BLaER1 (cell line): ENCODE results near the gene CWC27.
"Not testable (repeated sequence)": the region's sequence is repeated elsewhere in the genome, so short reads cannot be mapped to it uniquely, and the experiment has no call there.

Experiments
- H3K27ac ChIP-seq: shearing (Covaris generic); formaldehyde crosslinking; 2 replicates; pipeline ENCODE4 v1.8.1; 2022
- H3K27me3 ChIP-seq: shearing (Covaris generic); formaldehyde crosslinking; 2 replicates; pipeline ENCODE4 v1.8.1; 2022
- H3K36me3 ChIP-seq: shearing (Covaris generic); formaldehyde crosslinking; 2 replicates; pipeline ENCODE4 v1.8.1; 2022
- H3K4me1 ChIP-seq: shearing (Covaris generic); formaldehyde crosslinking; 2 replicates; pipeline ENCODE4 v1.8.1; 2022
- H3K4me2 ChIP-seq: shearing (Covaris generic); formaldehyde crosslinking; 2 replicates; pipeline ENCODE4 v1.8.1; 2022
- H3K4me3 ChIP-seq: shearing (Covaris generic); formaldehyde crosslinking; 2 replicates; pipeline ENCODE4 v1.8.1; 2022
- H3K9ac ChIP-seq: shearing (Covaris generic); formaldehyde crosslinking; 2 replicates; pipeline ENCODE4 v1.8.1; 2022
- H3K9me3 ChIP-seq: shearing (Covaris generic); formaldehyde crosslinking; 2 replicates; pipeline ENCODE4 v1.8.1; 2022
- H4K20me1 ChIP-seq: shearing (Covaris generic); formaldehyde crosslinking; 2 replicates; pipeline ENCODE4 v1.8.1; 2022
- Cebpa-rat ChIP-seq: shearing (Covaris generic); IDR thresholded peaks from 2 replicates; pipeline ENCODE4 v1.8.1; 2022

Gene CWC27

DNA sequence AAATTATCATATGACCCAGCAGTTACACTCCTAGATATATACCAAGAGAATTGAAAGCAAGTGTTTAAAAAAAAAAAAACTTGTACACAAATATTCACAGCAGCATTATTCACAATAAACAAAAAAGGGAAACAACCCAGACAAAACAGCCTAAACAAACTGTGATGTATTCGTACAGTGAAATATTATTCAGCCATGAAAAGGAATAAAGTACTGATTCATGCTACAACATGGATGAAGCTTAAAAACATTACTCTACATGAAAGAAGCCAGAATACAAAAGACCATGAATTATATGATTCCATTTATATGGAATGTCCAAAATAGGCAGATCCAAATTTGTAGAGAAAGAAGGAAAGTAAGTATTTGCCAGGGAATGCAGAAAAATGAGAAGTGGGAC lies 161.1 kb downstream of the CWC27 start:
- H3K4me1 ChIP-seq = 0 out of 2 replicates have a peak, but pooled peaks cover 6% of the 10 kb centered on the region

DNA sequence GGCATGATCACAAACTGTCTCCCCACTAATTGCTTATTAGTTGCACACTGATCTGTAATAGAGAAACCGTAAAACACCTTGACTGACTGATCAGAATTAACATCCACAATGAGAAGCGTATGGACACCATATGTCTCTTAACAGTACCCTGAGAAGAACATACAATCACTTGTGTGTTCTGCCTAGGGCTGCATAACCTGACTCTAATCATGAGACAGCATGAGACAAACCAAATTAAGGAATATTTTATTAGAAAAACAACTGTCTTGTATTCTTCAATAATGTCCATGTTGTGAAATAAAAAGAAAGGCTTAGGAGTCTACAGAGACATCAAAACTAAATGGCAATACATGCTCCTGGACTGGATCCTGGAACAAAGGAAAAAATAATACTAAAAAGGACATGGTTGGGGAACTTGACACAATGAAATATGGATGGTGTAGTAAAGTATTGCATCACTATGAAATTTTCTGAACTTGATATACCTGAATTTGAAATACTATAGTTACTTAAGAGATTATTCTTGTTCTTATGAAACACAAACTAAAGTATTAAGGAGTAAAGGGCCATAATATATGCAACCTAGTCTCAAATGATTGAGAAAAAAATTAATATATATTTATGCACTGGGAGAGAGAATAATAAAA lies 162.1 kb downstream of the CWC27 start:
- Histone ChIP-seq H3K4me3 (no peak overlapping the region), H3K4me1 (0 out of 2 replicates have a peak, but pooled peaks cover 6% of the 10 kb centered on the region), H3K27me3 (no peaks in the 10 kb centered on the region), H3K36me3 (no peaks in the 10 kb centered on the region), H3K27ac (no peak overlapping the region), H3K4me2 (no peak overlapping the region), H4K20me1 (no peaks in the 10 kb centered on the region), H3K9me3 (peaks cover 5% of the 10 kb centered on the region; the same call in 1 of the 2 replicates), H3K9ac (no peak overlapping the region)
- no peak for TF ChIP-seq Cebpa-rat

More for the DNA sequence above, 161.1 kb downstream of the CWC27 start:
- H3K27ac ChIP-seq = no peak overlapping the region
- H3K27me3 ChIP-seq = no peaks in the 10 kb centered on the region
- no peak overlapping the region for H3K4me3 ChIP-seq
- H3K9ac ChIP-seq = no peak overlapping the region
- no peaks in the 10 kb centered on the region for H3K36me3 ChIP-seq
- no peaks in the 10 kb centered on the region for H4K20me1 ChIP-seq
- no peaks in the 10 kb centered on the region; the same call in 1 of the 2 replicates for H3K9me3 ChIP-seq
- TF ChIP-seq Cebpa-rat = no peak
- H3K4me2 ChIP-seq = no peak overlapping the region

DNA sequence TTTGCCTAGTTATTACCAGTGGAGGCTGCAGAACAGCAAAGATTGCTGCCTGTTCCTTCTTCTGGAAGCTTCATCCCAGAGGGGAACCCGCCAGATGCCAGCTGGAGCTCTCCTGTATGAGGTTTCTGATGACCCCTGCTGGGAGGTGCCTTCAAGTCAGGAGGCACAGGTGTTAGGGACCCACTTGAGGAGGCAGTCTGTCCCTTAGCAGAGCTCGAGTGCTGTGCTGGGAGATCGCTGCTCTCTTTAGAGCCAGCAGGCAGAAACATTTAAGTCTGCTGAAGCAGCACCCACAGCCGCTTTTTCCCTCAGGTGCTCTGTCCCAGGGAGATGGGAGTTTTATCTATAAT lies 170.7 kb downstream of the CWC27 start:
- H3K27me3 ChIP-seq, H3K9ac ChIP-seq, H3K4me3 ChIP-seq, H3K27ac ChIP-seq, H3K4me2 ChIP-seq, H4K20me1 ChIP-seq, H3K9me3 ChIP-seq, H3K4me1 ChIP-seq: not testable (repeated sequence)
- H3K36me3 ChIP-seq = peaks cover 13% of the 10 kb centered on the region

DNA sequence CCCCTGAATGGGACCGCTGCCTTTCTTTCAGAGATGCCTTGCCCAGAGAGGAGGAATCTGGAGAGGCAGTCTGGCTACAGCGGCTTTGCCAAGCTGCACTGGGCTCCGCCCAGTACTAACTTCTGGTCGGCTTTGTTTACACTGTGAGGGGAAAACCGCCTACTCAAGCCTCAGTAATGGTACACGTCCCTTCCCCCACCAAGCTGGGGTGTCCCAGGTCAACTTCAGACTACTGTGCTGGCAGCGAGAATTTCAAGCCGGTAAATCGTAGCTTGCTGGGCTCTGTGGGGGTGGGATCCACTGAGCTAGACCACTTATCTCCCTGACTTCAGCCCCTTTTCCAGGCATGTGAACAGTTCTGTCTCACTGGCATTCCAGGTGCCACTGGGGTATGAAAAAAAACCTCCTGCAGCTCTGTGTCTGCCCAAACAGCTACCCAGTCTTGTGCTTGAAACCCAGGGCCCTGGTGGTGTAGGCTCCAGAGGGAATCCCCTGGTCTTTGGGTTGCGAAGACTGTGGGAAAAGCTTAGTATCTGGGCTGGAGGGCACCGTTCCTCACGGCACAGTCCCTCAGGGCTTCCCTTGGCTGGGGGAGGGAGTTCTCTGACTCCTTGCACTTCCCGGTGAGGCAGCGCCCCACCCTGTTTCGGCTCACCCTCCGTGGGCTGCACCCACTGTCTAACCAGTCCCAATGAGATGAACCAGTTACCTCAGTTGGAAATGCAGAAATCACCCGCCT lies 171.2 kb downstream of the CWC27 start:
- H3K4me3 ChIP-seq = no peak overlapping the region
- peaks cover 5% of the 10 kb centered on the region; the same call in 1 of the 2 replicates for H3K9me3 ChIP-seq
- no peaks in the 10 kb centered on the region for H3K4me1 ChIP-seq
- H3K27ac ChIP-seq = no peak overlapping the region
- H3K4me2 ChIP-seq = no peak overlapping the region
- no peak for TF ChIP-seq Cebpa-rat
- no peak overlapping the region for H3K9ac ChIP-seq
- H3K36me3 ChIP-seq = peaks cover 13% of the 10 kb centered on the region
- no peaks in the 10 kb centered on the region for H3K27me3 ChIP-seq
- no peaks in the 10 kb centered on the region for H4K20me1 ChIP-seq

DNA sequence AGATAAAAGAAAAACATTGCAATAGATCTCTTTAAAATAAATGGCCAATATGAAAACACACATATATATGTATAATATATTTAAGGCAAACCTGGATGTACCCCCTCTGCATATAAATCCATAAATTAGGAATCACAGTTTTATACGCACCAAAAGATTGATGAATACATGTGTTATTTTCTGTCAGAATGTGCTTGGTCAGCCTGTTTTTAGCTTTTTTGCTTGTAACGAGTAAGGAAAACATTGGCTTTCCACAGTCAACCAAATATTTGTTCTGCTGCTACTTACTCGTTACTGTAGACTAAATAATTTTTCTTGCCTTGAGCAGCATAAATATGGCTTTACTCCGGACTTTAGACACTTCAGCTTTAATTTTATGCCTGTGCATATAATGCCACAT lies 173.7 kb downstream of the CWC27 start:
- H3K4me2 ChIP-seq = no peak overlapping the region
- H3K27me3 ChIP-seq = no peaks in the 10 kb centered on the region
- H3K4me3 ChIP-seq = no peak overlapping the region
- H3K4me1 ChIP-seq = no peaks in the 10 kb centered on the region
- H3K36me3 ChIP-seq = peaks cover 13% of the 10 kb centered on the region
- TF ChIP-seq Cebpa-rat = no peak
- no peak overlapping the region for H3K9ac ChIP-seq
- H4K20me1 ChIP-seq = no peaks in the 10 kb centered on the region
- H3K9me3 ChIP-seq = no peaks in the 10 kb centered on the region; the same call in 1 of the 2 replicates
- no peak overlapping the region for H3K27ac ChIP-seq

DNA sequence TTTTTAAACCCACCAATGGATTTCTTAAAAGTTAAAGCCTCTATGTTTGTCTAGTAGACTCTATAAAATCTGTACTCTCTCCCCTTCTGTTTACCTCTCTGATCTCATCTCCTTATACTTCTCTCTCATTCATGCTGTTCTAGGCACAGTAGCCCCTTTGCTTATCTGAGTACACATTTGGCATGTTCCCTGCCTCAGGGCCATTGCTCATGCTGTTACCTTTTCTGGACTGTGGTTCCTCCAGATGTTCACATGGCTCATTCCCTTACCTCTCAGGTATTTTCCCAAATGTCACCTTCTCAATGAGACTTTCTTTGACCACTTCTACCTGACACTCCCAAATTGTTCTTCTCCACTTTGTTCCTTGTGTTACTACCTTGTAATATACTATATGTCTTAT lies 176.1 kb downstream of the CWC27 start:
- Histone ChIP-seq H3K4me1 (no peaks in the 10 kb centered on the region), H3K4me3 (no peak overlapping the region), H3K4me2 (no peak overlapping the region), H3K9ac (no peak overlapping the region), H3K9me3 (no peaks in the 10 kb centered on the region), H3K27me3 (no peaks in the 10 kb centered on the region), H3K27ac (no peak overlapping the region), H3K36me3 (peaks cover 4% of the 10 kb centered on the region), H4K20me1 (no peaks in the 10 kb centered on the region)
- no peak for TF ChIP-seq Cebpa-rat

DNA sequence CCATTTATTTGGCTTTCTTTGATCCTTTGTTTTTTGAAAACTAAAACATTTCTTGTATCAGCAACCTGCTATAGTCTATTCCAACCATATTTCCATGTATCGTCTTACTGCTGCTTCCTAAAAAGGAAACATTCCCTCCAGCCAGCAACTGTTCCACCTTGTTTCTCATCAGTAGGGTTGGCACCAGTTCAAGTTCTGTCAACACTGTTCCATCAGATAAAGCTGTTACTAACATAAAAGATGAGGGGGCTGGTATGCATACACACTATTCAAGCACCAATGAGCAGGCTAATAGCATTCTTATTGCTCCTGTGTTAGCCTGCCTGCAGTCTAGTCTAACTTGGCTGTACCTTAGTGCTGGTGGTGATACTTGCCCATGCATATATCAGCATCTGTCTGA lies 178.3 kb downstream of the CWC27 start:
- Histone ChIP-seq H3K4me3 (no peak overlapping the region), H3K27ac (no peak overlapping the region), H3K4me1 (no peaks in the 10 kb centered on the region), H3K9ac (no peak overlapping the region), H3K9me3 (no peaks in the 10 kb centered on the region), H3K4me2 (no peak overlapping the region), H3K27me3 (no peaks in the 10 kb centered on the region), H4K20me1 (no peaks in the 10 kb centered on the region), H3K36me3 (no peaks in the 10 kb centered on the region)
- no peak for TF ChIP-seq Cebpa-rat

DNA sequence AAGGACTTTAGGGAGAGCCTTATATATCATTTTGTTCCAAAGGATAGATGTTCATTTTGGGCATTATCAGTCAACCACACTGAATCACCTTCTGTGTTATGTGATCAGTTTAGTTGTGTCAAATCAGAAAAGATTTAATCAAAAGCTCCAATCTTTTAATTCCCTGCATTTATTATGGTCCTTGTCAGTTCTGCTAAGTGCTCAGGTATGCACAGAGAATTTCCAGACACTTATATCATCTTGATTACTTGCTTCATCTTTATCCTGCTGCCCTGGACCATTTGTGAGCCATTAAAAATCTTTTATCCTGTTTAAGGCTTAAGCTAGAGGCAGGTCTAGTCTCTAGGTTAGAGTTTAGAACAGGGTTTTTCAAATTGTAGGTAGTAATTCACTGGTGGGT lies 179.1 kb downstream of the CWC27 start:
- no peaks in the 10 kb centered on the region for H3K27me3 ChIP-seq
- no peaks in the 10 kb centered on the region for H4K20me1 ChIP-seq
- no peak overlapping the region for H3K9ac ChIP-seq
- H3K9me3 ChIP-seq = no peaks in the 10 kb centered on the region
- H3K27ac ChIP-seq = no peak overlapping the region
- TF ChIP-seq Cebpa-rat = no peak
- H3K36me3 ChIP-seq = no peaks in the 10 kb centered on the region
- H3K4me1 ChIP-seq = no peaks in the 10 kb centered on the region
- H3K4me2 ChIP-seq = no peak overlapping the region
- no peak overlapping the region for H3K4me3 ChIP-seq

DNA sequence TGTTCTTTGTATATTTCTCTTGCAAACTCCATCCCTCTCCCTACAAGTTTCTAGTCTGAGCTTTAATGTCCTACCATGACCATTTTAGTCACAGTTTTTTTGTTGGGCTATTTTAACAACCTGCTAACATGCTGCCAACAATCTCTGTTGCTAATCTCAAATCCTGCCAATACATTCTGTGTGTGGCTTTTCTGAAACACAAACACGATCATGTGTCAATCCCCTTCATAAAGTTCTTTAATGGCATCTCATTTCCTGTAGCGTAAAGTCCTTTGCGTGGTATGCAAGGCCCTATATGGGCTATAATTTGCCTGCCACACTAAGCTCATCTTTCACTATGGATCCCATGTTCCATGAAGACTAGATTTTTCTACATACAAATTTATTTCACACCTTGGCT lies 180.6 kb downstream of the CWC27 start:
- Histone ChIP-seq H3K4me1 (peaks cover 2% of the 10 kb centered on the region), H3K9ac (no peak overlapping the region), H4K20me1 (no peaks in the 10 kb centered on the region), H3K4me3 (no peak overlapping the region), H3K27me3 (no peaks in the 10 kb centered on the region), H3K4me2 (no peak overlapping the region), H3K36me3 (no peaks in the 10 kb centered on the region), H3K9me3 (no peaks in the 10 kb centered on the region), H3K27ac (no peak overlapping the region)
- TF ChIP-seq Cebpa-rat = no peak

DNA sequence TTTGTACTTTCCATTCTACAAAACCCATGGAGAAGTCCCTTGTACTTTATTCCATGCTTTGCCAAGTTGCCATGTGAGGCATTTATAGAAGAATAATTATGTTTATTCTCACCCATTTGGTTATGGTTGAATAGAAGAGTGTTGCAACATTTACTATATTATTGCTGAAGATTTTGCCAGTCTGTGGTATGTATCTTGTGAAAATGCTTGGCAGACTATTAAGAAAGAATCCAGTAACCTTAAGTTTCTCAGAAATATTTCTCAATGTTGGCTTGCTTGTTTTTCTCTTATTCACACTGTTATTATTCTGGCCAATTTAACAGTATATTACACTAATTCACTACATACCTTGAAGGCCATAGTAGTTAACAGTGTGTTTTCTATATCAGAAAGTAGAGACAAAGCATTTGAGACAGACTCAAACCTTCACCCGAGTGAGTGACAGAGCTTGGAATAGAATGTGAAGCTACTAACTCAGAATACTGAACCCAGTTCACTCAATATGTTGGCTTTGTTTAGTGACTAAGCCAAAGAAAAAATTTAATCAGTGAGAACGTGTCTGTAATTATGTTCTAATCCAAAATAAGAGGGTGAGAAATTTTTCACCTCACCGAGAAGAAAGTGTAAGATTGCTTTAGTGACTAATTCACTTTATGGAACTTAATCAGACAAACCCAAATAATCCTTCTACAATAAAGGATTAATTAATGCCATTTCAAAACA lies 184.4 kb downstream of the CWC27 start:
- H3K9me3 ChIP-seq = no peaks in the 10 kb centered on the region
- no peak overlapping the region for H3K4me3 ChIP-seq
- no peak overlapping the region for H3K27ac ChIP-seq
- H3K36me3 ChIP-seq = no peaks in the 10 kb centered on the region
- TF ChIP-seq Cebpa-rat = no peak
- H3K9ac ChIP-seq = no peak overlapping the region
- H3K27me3 ChIP-seq = no peaks in the 10 kb centered on the region
- H3K4me1 ChIP-seq = peaks cover 6% of the 10 kb centered on the region
- H3K4me2 ChIP-seq = no peak overlapping the region
- no peaks in the 10 kb centered on the region for H4K20me1 ChIP-seq
